Ishikawa (cell line): ENCODE results near the gene DHRS4L2.
A peak's percentile ranks its signal among the peaks of the same experiment; 100 is the strongest.

Source experiments
- CEBPB ChIP-seq: IDR thresholded peaks from 2 replicates; pipeline ENCODE4 v1.6.1; 2012
- CREB1 ChIP-seq: IDR thresholded peaks from 2 replicates; pipeline ENCODE4 v1.6.1; 2012; ENCODE audit warnings: low read depth
- EGR1 ChIP-seq: IDR thresholded peaks from 2 replicates; pipeline ENCODE4 v1.6.1; 2012
- EP300 ChIP-seq: IDR thresholded peaks from 2 replicates; pipeline ENCODE4 v1.6.1; 2012; ENCODE audit warnings: borderline replicate concordance
- FOXM1 ChIP-seq: IDR thresholded peaks from 2 replicates; pipeline ENCODE4 v1.6.1; 2012; ENCODE audit warnings: low read depth, borderline replicate concordance
- NFIC ChIP-seq: IDR thresholded peaks from 2 replicates; pipeline ENCODE4 v1.6.1; 2012
- RAD21 ChIP-seq: IDR thresholded peaks from 2 replicates; pipeline ENCODE4 v1.6.1; 2012; ENCODE audit warnings: low read depth
- TAF1 ChIP-seq: IDR thresholded peaks from 2 replicates; pipeline ENCODE4 v1.6.1; 2012; ENCODE audit warnings: low read depth, mild to moderate bottlenecking
- TCF12 ChIP-seq: IDR thresholded peaks from 2 replicates; pipeline ENCODE4 v1.6.1; 2012; ENCODE audit warnings: low read depth
- TEAD4 ChIP-seq: IDR thresholded peaks from 2 replicates; pipeline ENCODE4 v1.6.1; 2012
- YY1 ChIP-seq: IDR thresholded peaks from 2 replicates; pipeline ENCODE4 v1.6.1; 2012; ENCODE audit warnings: low read depth
- ZBTB7A ChIP-seq: IDR thresholded peaks from 2 replicates; pipeline ENCODE4 v1.6.1; 2012; ENCODE audit warnings: low read depth
- TF ChIP-seq, protein P1 (sequence below): IDR thresholded peaks from 2 replicates; pipeline ENCODE4 v1.6.1; 2012
- TF ChIP-seq, protein P2 (sequence below): IDR thresholded peaks from 2 replicates; pipeline ENCODE4 v1.6.1; 2012; ENCODE audit warnings: low read depth, mild to moderate bottlenecking
- TF ChIP-seq, protein P3 (sequence below): IDR thresholded peaks from 2 replicates; pipeline ENCODE4 v1.6.1; 2012

Gene DHRS4L2

DNA sequence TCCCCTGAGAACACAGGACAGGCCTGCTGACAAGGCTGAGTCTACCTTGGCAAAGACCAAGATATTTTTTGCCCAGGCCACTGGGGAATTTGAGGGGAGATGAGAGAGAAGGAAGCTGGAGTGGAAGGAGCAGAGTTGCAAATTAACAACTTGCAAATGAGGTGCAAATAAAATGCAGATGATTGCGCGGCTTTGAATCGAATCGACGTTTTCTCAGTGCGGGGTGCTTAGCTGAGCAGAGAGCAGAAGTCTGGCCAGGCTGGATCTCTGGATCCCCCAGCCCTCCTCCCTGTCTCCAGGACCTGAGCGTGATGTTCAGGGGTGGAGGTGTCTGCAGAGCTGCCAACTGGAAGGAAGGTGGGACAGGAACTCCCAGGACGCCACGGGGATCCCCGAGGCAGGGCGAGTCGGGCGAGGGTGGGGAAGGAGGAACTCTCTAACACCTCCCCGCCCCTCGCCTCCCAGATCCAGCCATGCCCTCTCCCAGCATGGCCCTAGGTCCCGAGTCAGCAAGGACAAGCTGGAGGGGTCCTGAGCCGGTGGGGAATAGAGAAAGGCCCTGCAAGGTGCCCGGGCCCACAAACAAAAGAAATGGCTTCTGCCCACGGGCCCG lies 62.6 kb downstream of the DHRS4L2 start:
- TF ChIP-seq EP300 (no peak), ZBTB7A (no peak)

DNA sequence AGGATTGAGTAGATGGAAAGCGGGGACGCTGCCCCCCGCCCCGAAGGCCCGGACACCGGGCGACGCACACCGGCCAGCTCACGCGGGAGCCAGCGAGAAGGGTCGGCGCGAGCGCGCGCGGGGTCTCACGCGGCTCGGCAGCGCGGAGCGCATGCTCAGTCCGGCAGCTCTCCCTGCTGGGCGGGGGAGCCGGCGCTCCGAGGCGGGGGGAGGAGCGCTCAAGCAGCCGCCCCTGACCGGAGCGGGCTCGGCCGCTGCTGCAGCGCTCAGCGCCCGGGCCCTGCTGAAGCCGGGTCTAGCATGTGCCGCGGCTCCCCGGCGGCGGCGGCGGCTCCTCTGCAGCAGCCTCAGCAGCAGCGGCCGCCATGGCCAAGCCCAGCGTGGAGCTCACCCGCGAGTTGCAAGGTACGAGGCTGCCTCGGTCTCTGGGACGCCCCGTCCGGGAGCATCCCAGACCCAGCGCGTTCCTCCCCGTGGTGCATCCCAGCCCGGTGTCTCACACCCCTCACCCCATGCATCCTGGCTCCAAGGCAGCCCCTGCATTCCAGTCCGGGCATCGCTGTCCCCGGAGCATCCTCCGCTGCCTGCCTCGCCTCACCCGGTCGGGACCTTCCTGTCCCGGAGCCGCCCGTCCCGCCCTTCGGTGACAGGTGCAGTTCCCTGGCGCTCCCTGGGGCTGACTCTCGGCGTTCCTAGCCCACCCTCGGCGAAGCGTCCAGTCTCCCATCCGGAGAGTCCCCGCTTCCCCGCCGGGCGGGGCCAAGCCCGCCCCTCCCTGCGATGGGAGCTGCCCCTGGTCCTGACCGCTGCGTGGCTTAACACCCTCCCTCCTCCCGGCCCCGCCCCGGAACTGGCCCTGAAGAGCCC lies 63.3 kb downstream of the DHRS4L2 start, which contains the start of gene CARMIL3:
TSS of gene CARMIL3 (plus strand) at position 221 of the 867 bp plus-strand sequence. CDS start at position 366, 145 bp downstream.
- no peak for TF ChIP-seq FOXM1
- TF ChIP-seq EGR1: no peak
- TF ChIP-seq RAD21: no peak
- TF ChIP-seq CEBPB: no peak
- no peak for TF ChIP-seq YY1
- TF ChIP-seq TCF12: no peak; the same call in 1 of the 2 replicates
- no peak for TF ChIP-seq EP300
- TF ChIP-seq TEAD4: no peak
- TF ChIP-seq NFIC: no peak
- TF ChIP-seq TAF1: no peak; the same call in 1 of the 2 replicates
- TF ChIP-seq, protein P1, sequence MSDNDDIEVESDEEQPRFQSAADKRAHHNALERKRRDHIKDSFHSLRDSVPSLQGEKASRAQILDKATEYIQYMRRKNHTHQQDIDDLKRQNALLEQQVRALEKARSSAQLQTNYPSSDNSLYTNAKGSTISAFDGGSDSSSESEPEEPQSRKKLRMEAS: no peak
- 0 out of 2 replicates have a peak, but pooled peaks have one; percentile 24 for TF ChIP-seq ZBTB7A
- no peak; the same call in 1 of the 2 replicates for TF ChIP-seq CREB1
- TF ChIP-seq, protein P2, sequence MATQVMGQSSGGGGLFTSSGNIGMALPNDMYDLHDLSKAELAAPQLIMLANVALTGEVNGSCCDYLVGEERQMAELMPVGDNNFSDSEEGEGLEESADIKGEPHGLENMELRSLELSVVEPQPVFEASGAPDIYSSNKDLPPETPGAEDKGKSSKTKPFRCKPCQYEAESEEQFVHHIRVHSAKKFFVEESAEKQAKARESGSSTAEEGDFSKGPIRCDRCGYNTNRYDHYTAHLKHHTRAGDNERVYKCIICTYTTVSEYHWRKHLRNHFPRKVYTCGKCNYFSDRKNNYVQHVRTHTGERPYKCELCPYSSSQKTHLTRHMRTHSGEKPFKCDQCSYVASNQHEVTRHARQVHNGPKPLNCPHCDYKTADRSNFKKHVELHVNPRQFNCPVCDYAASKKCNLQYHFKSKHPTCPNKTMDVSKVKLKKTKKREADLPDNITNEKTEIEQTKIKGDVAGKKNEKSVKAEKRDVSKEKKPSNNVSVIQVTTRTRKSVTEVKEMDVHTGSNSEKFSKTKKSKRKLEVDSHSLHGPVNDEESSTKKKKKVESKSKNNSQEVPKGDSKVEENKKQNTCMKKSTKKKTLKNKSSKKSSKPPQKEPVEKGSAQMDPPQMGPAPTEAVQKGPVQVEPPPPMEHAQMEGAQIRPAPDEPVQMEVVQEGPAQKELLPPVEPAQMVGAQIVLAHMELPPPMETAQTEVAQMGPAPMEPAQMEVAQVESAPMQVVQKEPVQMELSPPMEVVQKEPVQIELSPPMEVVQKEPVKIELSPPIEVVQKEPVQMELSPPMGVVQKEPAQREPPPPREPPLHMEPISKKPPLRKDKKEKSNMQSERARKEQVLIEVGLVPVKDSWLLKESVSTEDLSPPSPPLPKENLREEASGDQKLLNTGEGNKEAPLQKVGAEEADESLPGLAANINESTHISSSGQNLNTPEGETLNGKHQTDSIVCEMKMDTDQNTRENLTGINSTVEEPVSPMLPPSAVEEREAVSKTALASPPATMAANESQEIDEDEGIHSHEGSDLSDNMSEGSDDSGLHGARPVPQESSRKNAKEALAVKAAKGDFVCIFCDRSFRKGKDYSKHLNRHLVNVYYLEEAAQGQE: peak; percentile 92

DNA sequence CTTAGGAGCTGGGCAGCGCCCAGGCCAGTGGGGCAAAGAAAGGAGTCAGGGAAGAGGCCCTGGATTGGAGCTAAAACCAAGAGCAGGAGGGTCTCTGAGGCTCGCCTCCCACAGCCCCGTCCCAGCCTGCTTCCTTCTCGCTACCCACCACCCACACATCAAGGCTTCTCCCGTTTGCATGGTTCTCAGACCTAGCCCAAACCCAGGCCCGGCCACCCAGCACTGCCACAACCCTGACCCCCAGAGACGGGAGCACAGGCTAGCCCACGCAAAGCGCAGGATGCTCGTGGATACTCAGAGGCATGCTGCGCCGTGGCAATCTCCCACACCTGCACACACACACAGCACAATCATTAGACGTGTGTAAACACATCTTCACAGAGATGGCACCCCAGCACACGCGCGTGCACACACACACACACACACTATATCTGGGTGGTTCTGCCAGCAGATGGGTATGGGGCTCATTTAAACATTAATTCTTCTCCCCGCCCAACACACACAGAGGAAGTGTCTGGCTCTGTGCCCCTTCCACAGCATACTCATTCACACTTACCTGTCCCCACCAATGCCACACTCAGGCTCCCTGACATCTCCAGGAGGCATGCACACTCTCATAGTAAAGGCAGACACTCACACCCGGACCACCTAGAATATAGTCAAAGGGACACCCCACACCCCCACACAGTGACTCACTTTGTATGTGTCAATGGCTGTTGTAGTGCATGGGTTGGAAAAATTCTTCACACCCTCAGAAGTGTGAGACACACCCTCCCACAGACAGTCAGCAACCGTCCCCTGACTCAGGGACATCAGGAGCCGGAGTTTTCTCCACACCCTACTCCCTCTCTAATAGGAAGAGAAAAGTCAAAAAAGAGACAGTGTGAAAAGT lies 64.2 kb downstream of the DHRS4L2 start:
- no peak for TF ChIP-seq NFIC
- no peak for TF ChIP-seq RAD21
- no peak for TF ChIP-seq EGR1
- no peak for TF ChIP-seq CEBPB
- TF ChIP-seq CREB1: no peak
- TF ChIP-seq, protein P3, sequence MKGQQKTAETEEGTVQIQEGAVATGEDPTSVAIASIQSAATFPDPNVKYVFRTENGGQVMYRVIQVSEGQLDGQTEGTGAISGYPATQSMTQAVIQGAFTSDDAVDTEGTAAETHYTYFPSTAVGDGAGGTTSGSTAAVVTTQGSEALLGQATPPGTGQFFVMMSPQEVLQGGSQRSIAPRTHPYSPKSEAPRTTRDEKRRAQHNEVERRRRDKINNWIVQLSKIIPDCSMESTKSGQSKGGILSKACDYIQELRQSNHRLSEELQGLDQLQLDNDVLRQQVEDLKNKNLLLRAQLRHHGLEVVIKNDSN: no peak
- TF ChIP-seq EP300: no peak
- TF ChIP-seq, protein P1: no peak
- no peak for TF ChIP-seq TEAD4
- TF ChIP-seq ZBTB7A: no peak
- no peak for TF ChIP-seq TCF12
- no peak for TF ChIP-seq TAF1
- TF ChIP-seq YY1: no peak
- TF ChIP-seq, protein P2: no peak

DNA sequence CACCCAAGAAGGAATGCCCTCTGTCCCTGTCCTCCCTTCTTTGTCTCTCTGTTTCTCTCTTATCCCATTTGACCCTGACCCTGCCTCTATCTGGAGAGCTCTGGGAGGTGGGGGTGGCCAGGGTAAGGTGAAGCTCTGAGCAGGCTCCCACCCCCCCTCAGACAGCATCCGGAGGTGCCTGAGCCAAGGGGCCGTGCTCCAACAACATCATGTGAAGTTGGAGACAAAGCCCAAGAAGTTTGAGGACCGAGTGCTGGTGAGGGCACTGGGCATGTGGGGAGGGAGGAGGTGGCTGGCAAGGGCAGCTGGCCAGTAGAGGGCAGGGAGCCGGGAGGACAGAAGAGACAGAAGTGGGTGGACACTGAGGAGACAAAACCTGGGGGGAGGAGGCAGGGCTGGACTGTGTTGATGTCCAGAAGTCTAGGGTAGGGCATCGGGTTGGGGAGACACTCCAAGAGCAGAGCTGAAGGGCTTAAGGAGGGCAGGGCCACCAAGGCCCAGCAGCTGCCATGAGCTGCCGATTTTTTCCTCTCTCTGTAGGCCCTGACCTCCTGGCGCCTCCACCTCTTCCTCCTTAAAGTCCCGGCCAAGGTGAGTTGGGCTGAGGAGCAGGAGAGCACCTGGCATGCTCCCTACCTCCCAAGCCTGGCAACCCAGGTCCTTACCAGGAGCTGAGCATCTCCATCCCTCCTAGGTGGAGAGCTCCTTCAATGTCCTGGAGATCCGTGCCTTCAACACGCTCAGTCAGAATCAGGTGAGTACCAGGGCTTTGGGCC lies 65.0 kb downstream of the DHRS4L2 start:
- TF ChIP-seq, protein P2: no peak
- no peak for TF ChIP-seq ZBTB7A
- no peak for TF ChIP-seq FOXM1
- TF ChIP-seq EP300: no peak
